Transverse colon (tissue), 4 donors: Measurements from ENCODE around the gene EEFSEC. TPM values are rescaled to one million over a fixed set of nuclear protein-coding genes. Genes with fewer than 3 reads are reported as not detected.

Source experiments
- DNase-seq: peaks from one replicate; pipeline ENCODE4 v3.0.0-alpha.2; 2019
- H3K27ac ChIP-seq, 4 donors: fragments of 200-600 bp; sonication (generic); 2 replicates each; pipeline ENCODE4 v1.5.1; 2016 to 2018; ENCODE audit warnings: inconsistent platforms in 4 of 4
- H3K27me3 ChIP-seq: fragments of 200-600 bp; sonication (generic); 2 replicates; pipeline ENCODE4 v1.5.1; 2017; ENCODE audit warnings: inconsistent platforms
- H3K36me3 ChIP-seq, 4 donors: fragments of 200-600 bp; sonication (generic); 2 replicates each; pipeline ENCODE4 v1.5.1; 2017 to 2019; ENCODE audit warnings: inconsistent platforms in 4 of 4
- H3K4me1 ChIP-seq, 4 donors: fragments of 200-600 bp; sonication (generic); 2 replicates each; pipeline ENCODE4 v1.5.1; 2017 to 2020; ENCODE audit warnings: inconsistent platforms in 4 of 4
- H3K4me3 ChIP-seq, 4 donors: fragments of 200-600 bp; sonication (generic); 1 replicate in 1 of 4; 2 replicates in 3 of 4; pipeline versions ENCODE4 v1.5.1 to v1.6.1; 2017 to 2019; ENCODE audit warnings: inconsistent platforms in 4 of 4
- H3K9me3 ChIP-seq, 2 donors: fragments of 200-600 bp; sonication (generic); 2 replicates each; pipeline ENCODE4 v1.5.1; 2017 to 2019; ENCODE audit warnings: inconsistent platforms in 2 of 2
- CTCF ChIP-seq, 5 experiments: fragments of 200-600 bp in 3 of 5; fragments of 450-650 bp in 2 of 5; sonication (generic) in 3 of 5; IDR thresholded peaks; 1 replicate in 2 of 5; 2 replicates in 3 of 5; pipeline ENCODE4 v1.5.1; 2016 to 2017; ENCODE audit warnings: antibody characterized with exemption in 5 of 5, inconsistent platforms in 3 of 5, mild to moderate bottlenecking in 2 of 5, moderate library complexity in 1 of 5
- EP300 ChIP-seq: sonication (generic); formaldehyde crosslinking; IDR thresholded peaks from one replicate; pipeline ENCODE4 v1.6.1; 2017; ENCODE audit warnings: antibody characterized with exemption, low read depth
- POLR2A ChIP-seq: fragments of 450-650 bp; IDR thresholded peaks from one replicate; pipeline ENCODE4 v1.6.1; 2016; ENCODE audit warnings: antibody characterized with exemption, mild to moderate bottlenecking, moderate library complexity
- POLR2AphosphoS5 ChIP-seq, 3 donors: sonication (generic); formaldehyde crosslinking; IDR thresholded peaks; one replicate each; pipeline ENCODE4 v1.6.1; 2016; ENCODE audit warnings: antibody characterized with exemption in 3 of 3
- WGBS, 2 donors: methylation state at CpG; one replicate each; pipeline ENCODE4 v1.1.5; 2018; ENCODE audit warnings: low coverage in 1 of 2; 5-methylcytosine and 5-hydroxymethylcytosine counted together
- in situ Hi-C, 4 donors: fragments of 200-750 bp; cut with MboI; loops; one replicate each; pipeline versions ENCODE4 v1.15.0 to v1.15.1; 2017; ENCODE audit warnings: low sequenced_read_pairs in 3 of 4, low pct_ligation_motif_present in 1 of 4, low pct_unique_long_range_greater_than_20kb in 1 of 4
- intact Hi-C: fragments of 100-400 bp; cut with DNase I; formaldehyde crosslinking; loops from one replicate; pipeline ENCODE4 v1.15.1; 2023; ENCODE audit warnings: low total_unique reads
- total RNA-seq, 4 donors: library from RNA; depleted of rRNA; stranded (reverse); fragments of >200 nt; gene quantifications; one replicate each; pipeline ENCODE4 v1.1.0, GENCODE V29; 2016

EEFSEC gene
- total RNA-seq, 4 donors from 2014 or later: 10.3 to 16.8 (median 14.2) TPM

- TF ChIP-seq EP300 (no peak), POLR2A (no peak), CTCF (IDR thresholded peaks at IDR 0.05) (no peak), POLR2AphosphoS5 (IDR thresholded peaks at IDR 0.05) (no peak)
- Histone ChIP-seq H3K4me3 (no peak overlapping the region), H3K4me1 (peaks cover 4 to 37% (median 24%) of the 10 kb centered on the region in 4 donors), H3K27ac (no peak overlapping the region), H3K36me3 (no peaks in the 10 kb centered on the region), H3K9me3 (no peaks in the 10 kb centered on the region), H3K27me3 (no peaks in the 10 kb centered on the region)
- in situ Hi-C loops (no loop called here), intact Hi-C loops (no loop called here)
- WGBS, 2 donors: 46 to 92% methylated on average over 3 of the region's 3 CpGs
- no peak for DNase-seq
Observed at GRCh38 chr3:128237348-128238183, 84.3 kb downstream of the EEFSEC start.

DNA sequence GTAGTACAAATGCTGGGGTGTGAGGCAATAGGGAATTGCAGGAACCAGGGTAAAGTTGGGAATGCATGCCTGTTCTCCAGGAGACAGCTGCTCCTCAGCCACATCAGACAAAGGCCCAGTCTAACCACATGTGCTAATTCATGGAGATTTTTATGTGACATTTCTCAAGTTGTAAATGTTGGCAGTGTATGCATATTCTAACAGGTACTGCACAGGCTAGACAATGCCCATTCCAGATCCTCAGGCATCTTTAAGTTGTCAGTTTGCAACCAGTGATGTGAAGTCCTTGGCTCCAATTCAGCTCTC is 84.9 kb downstream of the EEFSEC start:
- DNase-seq: no peak
- Histone ChIP-seq H3K27me3 (no peaks in the 10 kb centered on the region), H3K36me3 (no peaks in the 10 kb centered on the region), H3K9me3 (no peaks in the 10 kb centered on the region), H3K4me1 (peaks cover 4 to 37% (median 24%) of the 10 kb centered on the region in 4 donors), H3K4me3 (no peak overlapping the region), H3K27ac (no peak overlapping the region)
- in situ Hi-C loops (no loop called here), intact Hi-C loops (no loop called here)
- no peak for TF ChIP-seq EP300
- no peak for TF ChIP-seq POLR2AphosphoS5 (IDR thresholded peaks at IDR 0.05)
- TF ChIP-seq CTCF (IDR thresholded peaks at IDR 0.05): no peak
- no peak for TF ChIP-seq POLR2A

DNA sequence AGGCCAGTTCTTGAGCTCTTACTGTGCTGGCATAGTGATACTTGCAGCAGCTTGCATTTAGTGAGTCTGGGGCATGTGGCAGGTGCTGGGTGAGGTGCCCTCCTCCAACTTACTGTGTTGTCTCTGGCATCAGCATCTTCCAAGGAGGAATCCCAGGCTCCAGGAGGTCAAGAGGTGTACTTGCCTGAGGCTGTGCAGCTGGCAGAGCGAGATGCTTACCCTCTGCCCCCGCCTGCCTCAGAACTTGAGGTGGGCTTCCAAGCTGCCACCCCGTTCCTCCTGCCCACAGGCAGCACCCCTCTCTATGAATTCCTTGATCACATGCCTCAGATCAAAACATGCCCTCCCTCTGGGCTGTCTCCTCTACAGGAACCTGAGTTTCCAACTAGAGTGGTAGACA is 86.0 kb downstream of the EEFSEC start:
- TF ChIP-seq POLR2A: no peak
- TF ChIP-seq POLR2AphosphoS5 (IDR thresholded peaks at IDR 0.05): no peak
- no peak for TF ChIP-seq CTCF (IDR thresholded peaks at IDR 0.05)
- TF ChIP-seq EP300: no peak
- H3K27ac ChIP-seq: no peak overlapping the region
- H3K9me3 ChIP-seq: no peaks in the 10 kb centered on the region
- 94% methylated on average over 3 of the region's 3 CpGs; no CpG with 5 or more reads in 1 of the 2 donors for WGBS, 2 donors
- H3K4me1 ChIP-seq: peaks cover 4 to 35% (median 22%) of the 10 kb centered on the region in 4 donors
- in situ Hi-C loops (no loop called here), intact Hi-C loops (no loop called here)
- no peaks in the 10 kb centered on the region for H3K36me3 ChIP-seq
- H3K4me3 ChIP-seq: no peak overlapping the region
- H3K27me3 ChIP-seq: no peaks in the 10 kb centered on the region
- DNase-seq: no peak

- Histone ChIP-seq H3K4me1 (peaks cover 4 to 26% (median 13%) of the 10 kb centered on the region in 4 donors), H3K4me3 (no peak overlapping the region), H3K27ac (no peak overlapping the region), H3K9me3 (no peaks in the 10 kb centered on the region), H3K27me3 (no peaks in the 10 kb centered on the region), H3K36me3 (no peaks in the 10 kb centered on the region)
- intact Hi-C loops (no loop called here), in situ Hi-C loops (no loop called here)
- TF ChIP-seq EP300 (no peak), CTCF (IDR thresholded peaks at IDR 0.05) (no peak), POLR2AphosphoS5 (IDR thresholded peaks at IDR 0.05) (no peak), POLR2A (no peak)
- 80% methylated on average over 1 of the region's 1 CpG; no CpG with 5 or more reads in 1 of the 2 donors for WGBS, 2 donors
- DNase-seq: no peak
Observed at GRCh38 chr3:128240232-128240631, 87.0 kb downstream of the EEFSEC start.
